ENCODE measurements around the gene C1orf159.

Gene C1orf159

GRCh38 chr1:1046767-1047166 is 69.1 kb downstream of the C1orf159 start:
- TF ChIP-seq POLR2A (IDR thresholded peaks at IDR 0.05; ENCODE audit: extremely low read depth, insufficient read length) (no peak), MAX (IDR thresholded peaks at IDR 0.05; ENCODE audit: low read depth, low read length) (no peak), CTCF (IDR thresholded peaks at IDR 0.05; ENCODE audit: low read depth, low read length) (no peak), MYC (IDR thresholded peaks at IDR 0.05; ENCODE audit: low read depth, low read length) (no peak)
- H3K4me3 ChIP-seq (ENCODE audit: low read depth, low read length): no peak overlapping the region
- DNase-seq (ENCODE audit: low read depth): no peak

- TF ChIP-seq MAX (IDR thresholded peaks at IDR 0.05; ENCODE audit: low read depth, low read length) (no peak), CTCF (IDR thresholded peaks at IDR 0.05; ENCODE audit: low read depth, low read length) (no peak), POLR2A (IDR thresholded peaks at IDR 0.05; ENCODE audit: extremely low read depth, insufficient read length) (no peak), MYC (IDR thresholded peaks at IDR 0.05; ENCODE audit: low read depth, low read length) (no peak)
- DNase-seq (ENCODE audit: low read depth): no peak
- H3K4me3 ChIP-seq (ENCODE audit: low read depth, low read length): no peak overlapping the region
Observed at GRCh38 chr1:1046243-1046642, 69.6 kb downstream of the C1orf159 start.

- no peak for TF ChIP-seq POLR2A (IDR thresholded peaks at IDR 0.05; ENCODE audit: extremely low read depth, insufficient read length)
- no peak for TF ChIP-seq MAX (IDR thresholded peaks at IDR 0.05; ENCODE audit: low read depth, low read length)
- no peak for TF ChIP-seq MYC (IDR thresholded peaks at IDR 0.05; ENCODE audit: low read depth, low read length)
- TF ChIP-seq CTCF (IDR thresholded peaks at IDR 0.05; ENCODE audit: low read depth, low read length): no peak
- H3K4me3 ChIP-seq (ENCODE audit: low read depth, low read length): no peak overlapping the region
- DNase-seq (ENCODE audit: low read depth): no peak
Observed at GRCh38 chr1:1045129-1045528, 70.8 kb downstream of the C1orf159 start.

GRCh38 chr1:1044455-1045078 is 71.3 kb downstream of the C1orf159 start:
- no peak for DNase-seq (ENCODE audit: low read depth)
- H3K4me3 ChIP-seq (ENCODE audit: low read depth, low read length): no peak overlapping the region
- TF ChIP-seq MAX (IDR thresholded peaks at IDR 0.05; ENCODE audit: low read depth, low read length) (no peak), MYC (IDR thresholded peaks at IDR 0.05; ENCODE audit: low read depth, low read length) (no peak)

GRCh38 chr1:1043921-1044320 is 72.0 kb downstream of the C1orf159 start:
- DNase-seq (ENCODE audit: low read depth): no peak
- no peak overlapping the region for H3K4me3 ChIP-seq (ENCODE audit: low read depth, low read length)
- no peak for TF ChIP-seq CTCF (IDR thresholded peaks at IDR 0.05; ENCODE audit: low read depth, low read length)
- TF ChIP-seq MAX (IDR thresholded peaks at IDR 0.05; ENCODE audit: low read depth, low read length): no peak
- no peak for TF ChIP-seq POLR2A (IDR thresholded peaks at IDR 0.05; ENCODE audit: extremely low read depth, insufficient read length)
- TF ChIP-seq MYC (IDR thresholded peaks at IDR 0.05; ENCODE audit: low read depth, low read length): no peak

- TF ChIP-seq MAX (IDR thresholded peaks at IDR 0.05; ENCODE audit: low read depth, low read length): no peak
- TF ChIP-seq POLR2A (IDR thresholded peaks at IDR 0.05; ENCODE audit: extremely low read depth, insufficient read length): no peak
- no peak for TF ChIP-seq MYC (IDR thresholded peaks at IDR 0.05; ENCODE audit: low read depth, low read length)
- TF ChIP-seq CTCF (IDR thresholded peaks at IDR 0.05; ENCODE audit: low read depth, low read length): no peak
- DNase-seq (ENCODE audit: low read depth): no peak
- no peak overlapping the region for H3K4me3 ChIP-seq (ENCODE audit: low read depth, low read length)
Observed at GRCh38 chr1:1043411-1043810, 72.5 kb downstream of the C1orf159 start.
